NCI-H446 treated with DMSO at 0.1 percent for 48 hours (cell line): Measurements from ENCODE around the gene SERPINB10.

Source experiments
- DNase-seq: peaks from one replicate; lab custom pipeline; 2025; lab: John Stamatoyannopoulos, UW

Gene SERPINB10

DNA sequence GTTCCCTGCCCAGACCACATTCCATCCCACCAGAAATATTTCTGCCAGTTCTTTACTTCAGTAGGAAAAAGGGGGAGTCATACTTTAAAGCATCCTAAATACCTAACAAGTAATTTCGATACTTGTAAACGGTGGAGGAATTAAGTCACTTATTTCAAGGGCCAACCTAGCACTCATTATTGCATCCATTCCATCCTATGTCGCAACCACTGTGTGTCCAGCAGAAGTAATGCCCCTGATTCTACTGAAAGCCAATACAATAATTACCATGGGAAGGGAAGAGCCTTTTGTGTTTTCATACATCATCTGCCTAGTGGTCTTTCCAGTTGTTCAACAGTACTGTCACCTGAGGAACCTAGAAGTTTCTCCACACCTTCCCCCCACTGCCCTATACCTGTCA is 74.6 kb downstream of the SERPINB10 start:
- no peak for DNase-seq
